ENCODE measurements around the gene CAMP.

DNA sequence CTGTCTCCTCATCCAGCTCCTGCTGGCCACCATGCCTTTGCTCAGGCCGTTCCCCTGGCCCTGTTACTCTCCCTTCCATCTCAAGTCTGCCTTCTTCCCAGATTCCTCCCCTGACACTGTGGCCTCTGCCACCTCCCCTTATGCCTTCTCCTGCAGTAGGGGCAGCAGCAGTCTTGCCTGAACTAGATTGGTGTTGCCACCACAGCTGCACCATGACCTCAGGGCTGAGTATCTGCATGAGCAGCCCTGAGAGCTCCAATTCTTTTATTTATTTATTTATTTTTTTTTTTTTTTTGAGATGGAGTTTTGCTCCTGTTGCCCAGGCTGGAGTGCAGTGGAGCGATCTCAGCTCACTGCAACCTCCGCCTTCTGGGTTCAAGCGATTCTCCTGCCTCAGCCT, 13.8 kb upstream of the CAMP start:
- TF ChIP-seq, protein P1, sequence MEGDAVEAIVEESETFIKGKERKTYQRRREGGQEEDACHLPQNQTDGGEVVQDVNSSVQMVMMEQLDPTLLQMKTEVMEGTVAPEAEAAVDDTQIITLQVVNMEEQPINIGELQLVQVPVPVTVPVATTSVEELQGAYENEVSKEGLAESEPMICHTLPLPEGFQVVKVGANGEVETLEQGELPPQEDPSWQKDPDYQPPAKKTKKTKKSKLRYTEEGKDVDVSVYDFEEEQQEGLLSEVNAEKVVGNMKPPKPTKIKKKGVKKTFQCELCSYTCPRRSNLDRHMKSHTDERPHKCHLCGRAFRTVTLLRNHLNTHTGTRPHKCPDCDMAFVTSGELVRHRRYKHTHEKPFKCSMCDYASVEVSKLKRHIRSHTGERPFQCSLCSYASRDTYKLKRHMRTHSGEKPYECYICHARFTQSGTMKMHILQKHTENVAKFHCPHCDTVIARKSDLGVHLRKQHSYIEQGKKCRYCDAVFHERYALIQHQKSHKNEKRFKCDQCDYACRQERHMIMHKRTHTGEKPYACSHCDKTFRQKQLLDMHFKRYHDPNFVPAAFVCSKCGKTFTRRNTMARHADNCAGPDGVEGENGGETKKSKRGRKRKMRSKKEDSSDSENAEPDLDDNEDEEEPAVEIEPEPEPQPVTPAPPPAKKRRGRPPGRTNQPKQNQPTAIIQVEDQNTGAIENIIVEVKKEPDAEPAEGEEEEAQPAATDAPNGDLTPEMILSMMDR (conservative IDR thresholded peaks at IDR 0.05) = no peak
- no peak for TF ChIP-seq EZH2 (IDR thresholded peaks at IDR 0.05; ENCODE audit: low read depth)
